NT2/D1 (cell line): ENCODE results near the gene ZNF581.

Source experiments
- SUZ12 ChIP-seq: IDR thresholded peaks from 2 replicates; pipeline ENCODE4 v1.6.1; 2011; ENCODE audit not compliant: insufficient read length, insufficient read depth; ENCODE audit errors: extremely low read depth
- YY1 ChIP-seq: IDR thresholded peaks from 2 replicates; pipeline ENCODE4 v1.6.1; 2011; ENCODE audit not compliant: insufficient read length, insufficient read depth

DNA sequence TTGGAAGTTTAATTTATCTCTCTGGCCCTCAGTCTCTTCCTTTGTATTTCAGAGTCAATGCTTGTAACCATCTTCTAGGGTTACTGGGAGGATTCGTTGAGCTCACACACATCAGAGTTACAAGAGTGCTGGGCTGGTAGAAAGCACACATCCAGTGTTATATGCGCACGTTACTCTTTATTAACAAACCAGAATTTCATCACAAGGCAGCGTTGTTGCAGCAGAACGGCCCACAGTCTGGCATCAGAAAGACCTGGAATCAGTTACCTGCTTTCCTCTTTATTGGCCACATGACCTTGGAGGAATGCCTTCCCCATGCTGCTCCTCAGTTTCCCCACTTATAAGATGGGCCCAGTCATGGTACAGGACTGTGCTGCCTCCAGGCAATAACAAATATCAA lies 34.1 kb upstream of the ZNF581 start:
- no peak for TF ChIP-seq YY1
- TF ChIP-seq SUZ12 = no peak
